ENCODE results near the gene KBTBD2. TPM values are rescaled to one million over a fixed set of nuclear protein-coding genes. Genes with fewer than 3 reads are reported as not detected.

The KBTBD2 gene
- total and polyA plus RNA-seq, 2 of the 4 experiments (the other 2 are of a cell fraction): 13.2 to 32.3 TPM

- intact Hi-C loops (cut with micrococcal nuclease): loop anchor here (5.0 kb wide), 3 partner anchors 49 to 214 kb away; partner anchors contain the start of genes NT5C3A and RP9
- no peaks in the 10 kb centered on the region for H3K36me3 ChIP-seq (ENCODE audit: control insufficient read depth, insufficient read depth, low read length)
- no peak for ATAC-seq (ENCODE audit: low read depth)
- H4K91ac ChIP-seq (ENCODE audit: insufficient read depth, low read depth, low read length): 0 out of 2 replicates have a peak overlapping the region, but pooled peaks have one; percentile 29
- peaks cover 18% of the 10 kb centered on the region for H4K20me1 ChIP-seq (ENCODE audit: insufficient read depth, low read length)
- 0 out of 4 replicates have a peak, but pooled peaks cover 0 to 4% of the 10 kb centered on the region in 2 experiments for H3K79me1 ChIP-seq (ENCODE audit: low read depth in 1 of 2, low read length in 2 of 2)
- WGBS, 2 experiments (ENCODE audit: extremely low coverage in 2 of 2, insufficient read length in 1 of 2): 20% methylated on average over 1 of the region's 4 CpGs; no CpG with 5 or more reads in 1 of the 2 experiments
- TF ChIP-seq CEBPB (IDR thresholded peaks at IDR 0.05; ENCODE audit: low read depth, low read length): no peak
- no peaks in the 10 kb centered on the region for H3K9me3 ChIP-seq (ENCODE audit: control insufficient read depth, insufficient read depth, low read length)
- peak overlapping the region; percentile 77; the same call in 1 of the 2 replicates for H3K14ac ChIP-seq (replicated peaks; ENCODE audit: low read depth, low read length)
- BruUV-seq (replicated peaks): no TSS peak
- H3K23ac ChIP-seq (ENCODE audit: low read depth, low read length): peak overlapping the region; percentile 96
- no peak for DNase-seq
- peak overlapping the region; percentile 31; the same call in 1 of the 2 replicates for H3K27ac ChIP-seq (ENCODE audit: insufficient read depth, low read length)
- peak overlapping the region; percentile 38; the same call in 1 of the 3 replicates for H2BK15ac ChIP-seq (ENCODE audit: low read depth, low read length)
- H3K56ac ChIP-seq (ENCODE audit: extremely low read depth, insufficient read depth, low read length): peak overlapping the region; percentile 59; the same call in 1 of the 2 replicates
- no peak overlapping the region for H2AFZ ChIP-seq (replicated peaks; ENCODE audit: low read length, poor library complexity)
- H3K9ac ChIP-seq (ENCODE audit: low read depth, low read length): peak overlapping the region; percentile 75; the same call in 1 of the 2 replicates
- peak overlapping the region; percentile 33; the same call in 1 of the 2 replicates for H4K5ac ChIP-seq (ENCODE audit: low read depth, low read length)
- H3K4me2 ChIP-seq (ENCODE audit: low read depth, low read length): peak overlapping the region; percentile 67
- peak overlapping the region; percentile 52; the same call in 1 of the 2 replicates for H2BK120ac ChIP-seq (ENCODE audit: low read depth, low read length)
- POLR2A ChIA-PET (ENCODE audit: unreplicated experiment): no interaction called here
- H3K4ac ChIP-seq (ENCODE audit: low read depth, low read length): peak overlapping the region; percentile 94; the same call in 1 of the 2 replicates
- peak overlapping the region; percentile 87 for H2BK5ac ChIP-seq (ENCODE audit: low read depth, low read length, poor library complexity, severe bottlenecking)
- H3K4me3 ChIP-seq (ENCODE audit: insufficient read depth, low read depth, low read length): no peak overlapping the region
- peak overlapping the region; percentile 51; the same call in 1 of the 2 replicates for H2AK5ac ChIP-seq (ENCODE audit: low read depth, low read length)
- in situ Hi-C loops (cut with MboI; ENCODE audit: low sequenced_read_pairs): no loop called here
- CTCF ChIA-PET: interaction anchor here (0.6 to 1.0 kb wide), 2 partner anchors 14 to 217 kb away, joined by 3 to 4 read pairs; no protein-coding TSS in a partner anchor
- peaks cover 2% of the 10 kb centered on the region; the same call in 1 of the 2 replicates for H3K4me1 ChIP-seq (ENCODE audit: control insufficient read depth, insufficient read depth, low read length)
- H2BK20ac ChIP-seq (ENCODE audit: low read depth, low read length): 0 out of 2 replicates have a peak overlapping the region, but pooled peaks have one; percentile 24
- H3K27me3 ChIP-seq (ENCODE audit: control insufficient read depth, insufficient read depth, low read length): no peaks in the 10 kb centered on the region
- H3K18ac ChIP-seq (ENCODE audit: low read depth, low read length): peak overlapping the region; percentile 22; the same call in 1 of the 2 replicates
- H3K9me1 ChIP-seq (ENCODE audit: insufficient read depth, low read length): 0 out of 2 replicates have a peak, but pooled peaks cover 7% of the 10 kb centered on the region
- no peak overlapping the region for H2AK9ac ChIP-seq (replicated peaks; ENCODE audit: low read depth, low read length, poor library complexity)
- dilution Hi-C loops (cut with HindIII; ENCODE audit: low sequenced_read_pairs, unreplicated experiment): no loop called here
- peak overlapping the region; percentile 48 to 90 for H4K8ac ChIP-seq (ENCODE audit: low read depth in 2 of 2, low read length in 2 of 2)
These were observed 1.6 kb upstream of the KBTBD2 start for GRCh38 chr7:32893207-32893524.
